Urothelium cell line (cell line): ENCODE measurements around the gene MIA.
A peak's percentile ranks its signal among the peaks of the same experiment; 100 is the strongest.
"Not testable (repeated sequence)": the region's sequence is repeated elsewhere in the genome, so short reads cannot be mapped to it uniquely, and the experiment has no call there.

ENCODE experiments used
- DNase-seq: peaks from one replicate; pipeline ENCODE4 v3.0.0; 2011; ENCODE audit warnings: low spot score, mixed read lengths
- FAIRE-seq: peaks from 2 replicates; lab custom pipeline; 2011; peaks lifted over from hg19 to GRCh38; lab: Jason Lieb, UNC

Gene MIA

GRCh38 chr19:40774916-40775631 is at the start of gene MIA:
TSS of gene MIA (plus strand) at chr19:40775521. CDS start at chr19:40775543, 22 bp downstream.
- FAIRE-seq = no peak

GRCh38 chr19:40726279-40726678 is 49.0 kb upstream of the MIA start:
- DNase-seq (no peak), FAIRE-seq (no peak)

More at GRCh38 chr19:40774916-40775631, at the start of gene MIA:
- DNase-seq = peak; percentile 21

- FAIRE-seq = not testable (repeated sequence)
Observed at GRCh38 chr19:40730065-40730464, 45.3 kb upstream of the MIA start.

GRCh38 chr19:40732304-40732703 is 43.0 kb upstream of the MIA start:
- not testable (repeated sequence) for DNase-seq, FAIRE-seq

More at GRCh38 chr19:40730065-40730464, 45.3 kb upstream of the MIA start:
- DNase-seq = not testable (repeated sequence)

- FAIRE-seq = no peak
- DNase-seq = no peak
Observed at GRCh38 chr19:40733149-40733548, 42.2 kb upstream of the MIA start.

- FAIRE-seq (no peak), DNase-seq (no peak)
Observed at GRCh38 chr19:40735013-40735771, 40.1 kb upstream of the MIA start.

GRCh38 chr19:40736661-40737060 is 38.7 kb upstream of the MIA start:
- DNase-seq (no peak), FAIRE-seq (no peak)

GRCh38 chr19:40737102-40737644 is 38.1 kb upstream of the MIA start:
- FAIRE-seq = no peak
- no peak for DNase-seq

- DNase-seq = no peak
- no peak for FAIRE-seq
Observed at GRCh38 chr19:40739030-40739839, 36.1 kb upstream of the MIA start.

GRCh38 chr19:40739871-40740703 is 35.2 kb upstream of the MIA start:
- no peak for FAIRE-seq
- no peak for DNase-seq

- no peak for DNase-seq
- no peak for FAIRE-seq
Observed at GRCh38 chr19:40740747-40741146, 34.6 kb upstream of the MIA start.

GRCh38 chr19:40741527-40742390 is 33.6 kb upstream of the MIA start:
- no peak for FAIRE-seq
- DNase-seq = no peak

GRCh38 chr19:40742477-40742876 is 32.8 kb upstream of the MIA start:
- FAIRE-seq = no peak

GRCh38 chr19:40742886-40743285 is 32.4 kb upstream of the MIA start:
- FAIRE-seq = no peak
- no peak for DNase-seq

More at GRCh38 chr19:40742477-40742876, 32.8 kb upstream of the MIA start:
- DNase-seq = no peak

GRCh38 chr19:40743926-40744325 is 31.4 kb upstream of the MIA start:
- no peak for DNase-seq

GRCh38 chr19:40744554-40745401 is 30.5 kb upstream of the MIA start:
- FAIRE-seq (no peak), DNase-seq (no peak)

More at GRCh38 chr19:40743926-40744325, 31.4 kb upstream of the MIA start:
- no peak for FAIRE-seq

GRCh38 chr19:40745402-40745780 is 29.9 kb upstream of the MIA start:
- no peak for FAIRE-seq
- no peak for DNase-seq

GRCh38 chr19:40747536-40747935 is 27.8 kb upstream of the MIA start:
- DNase-seq = no peak
- FAIRE-seq = no peak
